ENCODE measurements around the gene NCAPG2.

NCAPG2 gene

DNA sequence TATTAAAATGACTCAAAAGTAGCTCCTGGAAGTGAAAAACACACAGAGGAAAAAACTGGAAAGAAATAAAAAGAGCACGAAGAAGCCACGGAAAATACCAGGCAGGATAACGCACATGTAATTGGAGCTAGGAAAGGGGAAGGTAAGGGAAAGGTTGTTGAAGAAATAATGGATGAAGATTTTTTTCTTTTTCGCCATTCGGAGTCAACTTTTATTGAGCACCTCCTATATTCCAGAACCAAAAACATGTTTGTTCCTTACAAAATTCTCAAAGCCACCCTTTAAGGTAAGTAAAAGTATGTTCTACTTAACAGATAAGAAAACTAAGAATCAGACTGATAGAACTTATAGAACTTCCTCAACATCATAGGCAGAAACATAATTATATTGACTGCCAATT lies 84.2 kb downstream of the NCAPG2 start:
- no peak for DNase-seq

- DNase-seq = no peak
Observed at GRCh38 chr7:158618745-158619140, 85.9 kb downstream of the NCAPG2 start.

DNA sequence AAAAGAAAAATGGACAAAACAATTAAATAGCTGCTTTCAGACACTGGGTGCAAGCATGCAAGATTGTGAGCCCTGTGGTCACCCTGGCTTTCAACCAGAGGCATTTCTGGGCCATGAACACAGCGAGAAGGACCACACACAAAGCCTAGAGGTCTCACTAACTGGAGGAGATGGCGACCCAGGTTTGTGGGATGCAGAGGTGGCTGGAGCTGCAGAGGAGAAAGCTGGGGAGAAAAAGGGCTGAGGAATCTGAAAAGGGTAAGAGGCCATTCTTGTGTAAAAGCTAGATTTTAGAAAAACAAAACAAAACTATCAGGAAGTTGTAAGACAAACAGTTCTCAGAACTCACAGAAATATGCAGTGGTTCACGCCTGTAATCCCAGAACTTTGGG lies 86.9 kb downstream of the NCAPG2 start:
- no peak for DNase-seq

- no peak for DNase-seq
Observed at GRCh38 chr7:158616050-158616449, 88.6 kb downstream of the NCAPG2 start.

- DNase-seq = no peak
Observed at GRCh38 chr7:158614700-158615099, 89.9 kb downstream of the NCAPG2 start.

GRCh38 chr7:158613481-158613880 lies 91.1 kb downstream of the NCAPG2 start:
- no peak for DNase-seq

GRCh38 chr7:158612546-158612945 lies 92.1 kb downstream of the NCAPG2 start:
- DNase-seq = no peak

- DNase-seq = no peak
Observed at GRCh38 chr7:158611541-158611940, 93.1 kb downstream of the NCAPG2 start.

GRCh38 chr7:158609313-158609974 lies 95.2 kb downstream of the NCAPG2 start:
- no peak for DNase-seq

GRCh38 chr7:158607563-158607962 lies 97.0 kb downstream of the NCAPG2 start:
- DNase-seq = no peak

DNA sequence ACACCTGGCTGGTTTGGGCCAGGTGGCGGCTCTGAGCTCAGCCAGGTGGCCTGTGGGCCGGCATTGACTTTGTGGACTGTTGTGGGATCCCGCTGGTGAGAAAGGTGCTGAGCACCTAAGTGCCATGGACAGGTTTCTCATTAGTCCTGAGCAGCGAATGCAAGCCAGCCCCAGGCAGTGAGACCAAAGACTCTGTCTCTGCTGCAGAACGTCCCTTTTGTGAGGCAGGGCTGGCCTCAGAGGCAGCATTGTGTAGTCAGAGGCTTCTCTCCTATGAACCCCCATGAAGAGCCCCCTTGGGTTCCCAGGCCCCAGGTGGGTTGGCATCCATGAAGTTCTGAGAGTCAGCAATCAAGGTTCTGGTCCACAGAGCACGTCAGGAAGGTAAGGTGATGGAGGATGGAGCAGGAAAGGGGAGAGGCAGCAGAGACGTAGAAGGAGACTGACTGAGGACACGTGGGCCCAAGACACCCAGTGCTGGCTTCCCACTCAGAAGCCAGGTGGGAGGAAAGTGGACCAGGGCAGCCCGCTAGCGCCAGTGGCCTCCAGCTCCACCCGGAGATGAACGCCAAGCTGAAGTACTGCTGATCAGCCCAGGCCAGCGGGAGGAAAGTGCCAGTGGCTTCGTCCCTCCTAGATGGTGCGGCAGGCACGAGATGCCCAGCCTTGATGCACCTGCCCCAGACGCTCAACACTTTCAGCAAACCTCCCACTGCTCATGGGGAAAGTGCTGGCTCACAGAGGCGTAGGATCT lies 97.8 kb downstream of the NCAPG2 start:
- no peak for DNase-seq

DNA sequence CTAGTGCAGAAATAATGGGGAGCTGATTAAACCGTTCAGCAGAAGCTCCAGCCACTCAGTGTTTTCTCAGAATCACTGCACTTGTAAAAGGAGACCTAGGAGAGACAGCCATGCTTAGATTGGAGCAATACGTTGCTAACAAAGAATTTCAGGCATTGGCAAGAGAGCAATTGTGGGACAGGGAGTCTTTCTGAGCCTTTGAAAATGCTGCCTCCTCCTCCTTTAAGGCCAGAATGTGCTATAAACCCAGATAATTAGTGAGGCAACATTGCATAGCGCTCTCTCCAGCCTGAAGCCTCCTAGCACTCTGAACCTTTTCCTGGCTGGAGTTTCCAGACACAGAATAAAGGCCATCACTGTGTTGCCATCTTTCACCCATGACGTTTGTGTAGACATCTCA lies 98.5 kb downstream of the NCAPG2 start:
- DNase-seq = no peak

- no peak for DNase-seq
Observed at GRCh38 chr7:158603773-158604755, 100.5 kb downstream of the NCAPG2 start.

DNA sequence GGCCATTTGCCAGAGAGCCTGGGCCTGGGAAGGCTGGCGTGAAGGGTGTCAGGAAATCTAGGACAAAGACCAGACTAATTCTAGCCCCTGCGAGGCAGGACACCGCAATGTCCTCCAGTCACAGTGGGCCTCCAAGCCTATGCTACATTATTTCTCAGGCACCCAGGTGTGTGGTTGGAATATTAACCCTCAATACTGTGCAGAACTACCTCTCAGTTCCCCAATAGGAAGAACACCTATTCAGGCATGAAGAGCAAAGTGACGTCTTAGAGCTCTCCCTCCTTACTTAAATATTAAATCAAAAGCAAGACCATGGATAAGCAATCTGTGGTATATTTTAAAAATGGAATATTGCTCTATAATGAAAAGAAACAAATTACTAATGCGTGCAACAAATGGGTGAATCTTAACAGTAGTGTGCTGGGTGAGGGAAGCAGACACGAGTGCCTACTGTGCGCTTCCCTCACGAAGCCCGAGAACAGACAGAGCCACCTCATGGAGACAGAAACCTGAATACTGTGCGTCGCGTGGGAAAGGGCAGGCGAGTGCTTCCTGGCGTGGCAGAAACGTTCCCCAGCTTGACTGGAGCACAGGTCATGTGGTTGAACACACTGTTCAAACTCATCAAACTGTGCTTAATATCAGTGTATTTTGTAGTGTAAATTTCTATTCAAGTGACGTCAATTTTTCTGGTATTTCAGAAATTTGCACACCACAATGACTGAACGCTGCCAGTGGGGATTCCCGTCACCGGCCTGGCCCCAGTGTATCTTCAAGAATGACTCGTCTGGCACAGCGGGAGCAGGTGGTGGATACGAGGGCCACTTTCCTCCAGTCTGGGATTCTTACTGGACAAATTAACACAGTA lies 101.5 kb downstream of the NCAPG2 start:
- DNase-seq = no peak

DNA sequence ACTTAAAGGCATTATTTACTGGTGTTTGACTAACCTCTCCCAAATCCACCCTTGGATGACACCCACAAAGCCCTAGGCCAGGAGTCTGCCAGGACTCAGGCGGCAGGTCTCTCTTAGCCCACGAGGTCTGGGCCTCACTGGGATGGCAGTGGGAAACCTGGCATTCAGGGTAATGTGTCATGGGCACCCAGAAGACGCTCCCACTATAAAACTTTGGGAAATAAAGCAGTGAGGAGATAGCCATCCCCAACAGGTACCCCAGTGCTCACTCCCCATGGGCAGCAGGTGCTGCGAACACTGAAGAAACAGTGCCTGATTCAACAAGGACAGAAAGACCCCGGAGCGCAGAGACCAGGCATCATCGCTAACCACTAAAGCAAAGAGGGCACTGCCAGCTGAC lies 102.6 kb downstream of the NCAPG2 start:
- DNase-seq = no peak

DNA sequence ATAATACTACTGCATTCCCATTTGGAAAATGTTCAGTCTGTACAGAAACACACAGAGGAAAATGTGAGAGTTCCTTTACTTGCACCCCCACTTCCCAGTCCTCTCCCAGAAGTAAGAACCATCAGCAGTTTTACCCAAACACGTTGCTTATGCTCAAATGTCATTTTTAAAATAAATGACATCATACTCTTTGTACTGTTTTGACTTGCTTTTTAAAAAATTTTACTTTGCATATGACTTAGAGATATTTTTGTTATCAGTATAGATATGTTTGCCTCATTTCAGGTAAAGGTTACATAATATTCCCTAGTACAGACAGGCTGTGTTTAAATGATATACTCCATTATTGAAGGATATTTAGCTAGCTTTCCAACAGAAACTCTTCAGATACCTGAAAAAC lies 103.5 kb downstream of the NCAPG2 start:
- no peak for DNase-seq

DNA sequence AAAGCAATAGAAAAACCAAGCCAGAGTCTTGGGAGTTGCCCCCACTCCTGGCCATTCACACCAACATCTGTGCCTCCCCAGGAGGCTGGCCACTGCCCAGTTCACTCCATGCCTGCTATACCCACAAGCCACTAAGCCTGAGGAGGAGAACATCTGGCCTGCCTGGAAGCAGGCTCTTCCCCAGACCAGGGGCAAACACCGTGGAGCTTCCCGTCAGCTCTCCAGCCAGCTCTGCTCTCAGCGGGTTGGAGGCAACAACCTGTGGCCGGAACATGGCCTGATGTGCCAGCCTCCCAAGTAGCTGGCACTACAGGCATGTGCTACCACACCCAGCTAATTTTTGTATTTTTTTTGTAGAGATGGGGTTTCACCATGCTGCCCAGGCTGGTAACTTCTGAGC lies 107.9 kb downstream of the NCAPG2 start:
- DNase-seq = no peak

- no peak for DNase-seq
Observed at GRCh38 chr7:158596309-158596708, 108.3 kb downstream of the NCAPG2 start.

DNA sequence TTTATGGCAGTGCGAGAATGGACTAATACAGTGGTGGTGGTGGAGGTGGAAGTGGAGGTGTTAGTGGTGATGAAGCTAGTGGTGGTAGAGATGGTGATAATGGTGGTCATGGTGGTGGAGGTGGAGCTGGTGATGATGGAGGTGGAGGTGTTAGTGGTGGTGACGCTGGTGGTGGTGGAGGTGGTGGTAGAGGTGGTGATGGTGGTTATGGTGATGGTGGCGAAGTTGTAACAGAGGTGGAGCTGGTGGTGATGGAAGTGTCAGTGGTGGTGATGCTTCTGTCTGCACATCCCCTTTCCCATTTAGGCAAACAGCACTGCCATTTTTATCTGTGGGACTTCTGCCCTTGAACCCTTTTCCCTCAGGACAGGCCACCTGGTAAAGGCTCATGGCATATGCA lies 109.5 kb downstream of the NCAPG2 start:
- DNase-seq = no peak

DNA sequence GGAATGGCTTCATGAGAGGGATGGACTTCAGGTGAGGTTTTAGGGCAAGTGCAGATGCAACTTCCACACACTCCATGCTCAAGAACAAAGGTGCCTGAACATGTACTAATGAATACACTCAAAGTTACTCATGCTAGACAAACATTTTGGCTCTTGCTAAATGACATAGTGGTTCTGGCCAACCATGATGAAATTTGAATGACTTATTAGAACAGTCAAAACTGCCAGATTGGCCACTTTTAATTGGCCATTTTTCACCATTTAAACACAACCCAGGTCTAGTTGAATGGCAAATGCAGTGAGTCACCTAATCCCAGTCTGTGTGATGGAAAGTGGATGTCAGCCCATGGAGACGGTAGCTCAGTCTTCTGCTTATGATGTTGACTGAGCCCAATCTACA lies 112.1 kb downstream of the NCAPG2 start:
- DNase-seq = no peak

GRCh38 chr7:158591944-158592343 lies 112.7 kb downstream of the NCAPG2 start:
- DNase-seq = no peak

- DNase-seq = no peak
Observed at GRCh38 chr7:158590181-158590530, 114.4 kb downstream of the NCAPG2 start.

GRCh38 chr7:158589653-158590052 lies 115.0 kb downstream of the NCAPG2 start:
- no peak for DNase-seq
